ENCODE data around the gene GRK4. TPM values are rescaled to one million over a fixed set of nuclear protein-coding genes. Genes with fewer than 3 reads are reported as not detected.
"Not testable (repeated sequence)": the region's sequence is repeated elsewhere in the genome, so short reads cannot be mapped to it uniquely, and the experiment has no call there.

The GRK4 gene
- total and polyA plus RNA-seq, 2 of the 8 experiments (the other 6 are each of a cell fraction or from before 2014, with no cell fraction given): 0.77 to 1.8 TPM

DNA sequence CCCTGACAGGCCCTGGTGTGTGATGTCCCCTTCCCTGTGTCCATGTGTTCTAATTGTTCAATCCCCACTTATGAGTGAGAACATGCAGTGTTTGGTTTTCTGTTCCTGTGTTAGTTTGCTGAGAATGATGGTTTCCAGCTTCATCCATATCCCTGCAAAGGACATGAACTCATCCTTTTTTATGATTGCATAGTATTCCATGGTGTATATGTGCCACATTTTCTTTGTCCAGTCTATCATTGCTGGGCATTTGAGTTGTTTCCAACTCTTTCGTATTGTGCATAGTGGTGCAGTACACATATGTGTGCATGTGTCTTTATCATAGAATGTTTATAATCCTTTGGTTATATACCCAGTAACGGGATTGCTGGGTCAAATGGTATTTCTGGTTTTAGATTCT, 46.7 kb upstream of the GRK4 start:
- H4K20me1 ChIP-seq (replicated peaks in 1 of 2; ENCODE audit: control insufficient read depth in 1 of 2, insufficient read depth in 2 of 2, low read length in 2 of 2); H3K4me3 ChIP-seq (ENCODE audit: extremely low read depth in 1 of 4, insufficient read depth in 2 of 4, low read depth in 3 of 4, low read length in 4 of 4); DNase-seq (ENCODE audit: low read depth in 1 of 2, low spot score in 2 of 2); H2BK5ac ChIP-seq (ENCODE audit: low read depth, low read length); H3K56ac ChIP-seq (replicated peaks; ENCODE audit: insufficient read length, low read depth, low read length); H2BK120ac ChIP-seq (replicated peaks; ENCODE audit: low read depth, low read length); H3K4ac ChIP-seq (replicated peaks; ENCODE audit: insufficient read length, low read depth, low read length); H3K4me2 ChIP-seq (ENCODE audit: insufficient read depth in 1 of 2, low read depth in 2 of 2, low read length in 2 of 2); H2AFZ ChIP-seq (ENCODE audit: low read length); H4K91ac ChIP-seq (replicated peaks; ENCODE audit: insufficient read length, low read length); H2AK5ac ChIP-seq (ENCODE audit: low read depth, low read length); FAIRE-seq; H2BK15ac ChIP-seq (ENCODE audit: low read length); H3K23ac ChIP-seq (ENCODE audit: insufficient read length); H3K79me1 ChIP-seq (ENCODE audit: low read depth, low read length); H4K5ac ChIP-seq (ENCODE audit: insufficient read length, low read depth, low read length); H3K18ac ChIP-seq (ENCODE audit: extremely low read depth, low read length); POLR2A ChIA-PET (ENCODE audit: partially characterized antibody); H3K4me1 ChIP-seq (replicated peaks in 1 of 4; ENCODE audit: control insufficient read depth in 3 of 4, insufficient read depth in 4 of 4, low read length in 3 of 4); H3K79me2 ChIP-seq (ENCODE audit: control insufficient read depth in 1 of 2, insufficient read depth in 2 of 2, low read length in 2 of 2); H2BK20ac ChIP-seq (ENCODE audit: low read length); H2BK12ac ChIP-seq (ENCODE audit: low read depth, low read length); H4K8ac ChIP-seq (ENCODE audit: extremely low read depth, insufficient read depth, low read length); H3K27ac ChIP-seq (ENCODE audit: low read depth, low read length); H3K27me3 ChIP-seq (replicated peaks in 1 of 4; ENCODE audit: control insufficient read depth in 3 of 4, extremely low read depth in 1 of 4, insufficient read depth in 3 of 4, low read length in 3 of 4); H3K23me2 ChIP-seq (ENCODE audit: low read depth, low read length); H3K14ac ChIP-seq (ENCODE audit: insufficient read length); H3K9ac ChIP-seq (replicated peaks in 1 of 4; ENCODE audit: extremely low read depth in 1 of 4, low read depth in 3 of 4, low read length in 3 of 4); H3K9me3 ChIP-seq (ENCODE audit: insufficient read depth in 2 of 2, low read depth in 1 of 2, low read length in 1 of 2): not testable (repeated sequence)
- H3K36me3 ChIP-seq (ENCODE audit: control insufficient read depth in 2 of 4, insufficient read depth in 4 of 4, low read length in 3 of 4): peaks cover 3 to 35% (median 14%) of the 10 kb centered on the region in 4 experiments; a peak in 7 of 8 replicates
- CTCF ChIA-PET (ENCODE audit: partially characterized antibody): interaction anchor here (1.4 kb wide), 1 partner anchor 23 kb away, joined by 3 read pairs; no protein-coding TSS in a partner anchor
- 93% methylated on average over 2 of the region's 2 CpGs; no CpG with 5 or more reads in 1 of the 2 experiments for WGBS, 2 experiments (ENCODE audit: extremely low coverage in 1 of 2, insufficient coverage in 1 of 2, insufficient read length in 1 of 2, insufficient replicate concordance in 2 of 2, low coverage in 1 of 2, low lambda C conversion rate in 2 of 2, missing lambda C conversion rate in 1 of 2)

DNA sequence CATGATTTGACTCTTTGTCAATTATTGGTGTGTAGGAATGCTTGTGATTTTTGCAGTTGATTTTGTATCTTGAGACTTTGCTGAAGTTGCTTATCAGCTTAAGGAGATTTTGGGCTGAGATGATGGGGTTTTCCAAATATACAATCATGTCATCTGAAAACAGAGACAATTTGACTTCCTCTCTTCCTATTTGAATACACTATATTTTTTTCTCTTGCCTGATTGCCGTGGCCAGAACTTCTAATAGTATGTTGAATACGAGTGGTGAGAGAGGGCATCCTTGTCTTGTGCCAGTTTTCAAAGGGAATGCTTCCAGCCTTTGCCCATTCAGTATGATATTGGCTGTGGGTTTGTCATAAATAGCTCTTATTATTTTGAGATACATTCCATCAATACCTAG, 45.1 kb upstream of the GRK4 start:
- H4K20me1 ChIP-seq (replicated peaks in 1 of 2; ENCODE audit: control insufficient read depth in 1 of 2, insufficient read depth in 2 of 2, low read length in 2 of 2); H3K23ac ChIP-seq (ENCODE audit: insufficient read length); H2AK5ac ChIP-seq (ENCODE audit: low read depth, low read length); CTCF ChIA-PET (ENCODE audit: partially characterized antibody); H3K27ac ChIP-seq (ENCODE audit: low read depth, low read length); H3K79me1 ChIP-seq (ENCODE audit: low read depth, low read length); H4K8ac ChIP-seq (ENCODE audit: extremely low read depth, insufficient read depth, low read length); H2BK120ac ChIP-seq (replicated peaks; ENCODE audit: low read depth, low read length); H2BK12ac ChIP-seq (ENCODE audit: low read depth, low read length); H2BK15ac ChIP-seq (ENCODE audit: low read length); FAIRE-seq; H3K4me1 ChIP-seq (replicated peaks in 1 of 4; ENCODE audit: control insufficient read depth in 3 of 4, insufficient read depth in 4 of 4, low read length in 3 of 4); H3K27me3 ChIP-seq (replicated peaks in 1 of 4; ENCODE audit: control insufficient read depth in 3 of 4, extremely low read depth in 1 of 4, insufficient read depth in 3 of 4, low read length in 3 of 4); H4K5ac ChIP-seq (ENCODE audit: insufficient read length, low read depth, low read length); H2AFZ ChIP-seq (ENCODE audit: low read length); H3K56ac ChIP-seq (replicated peaks; ENCODE audit: insufficient read length, low read depth, low read length); H3K4ac ChIP-seq (replicated peaks; ENCODE audit: insufficient read length, low read depth, low read length); POLR2A ChIA-PET (ENCODE audit: partially characterized antibody); H2BK20ac ChIP-seq (ENCODE audit: low read length); H3K14ac ChIP-seq (ENCODE audit: insufficient read length); H2BK5ac ChIP-seq (ENCODE audit: low read depth, low read length); H3K23me2 ChIP-seq (ENCODE audit: low read depth, low read length); H3K18ac ChIP-seq (ENCODE audit: extremely low read depth, low read length); DNase-seq (ENCODE audit: low read depth in 1 of 2, low spot score in 2 of 2); H3K79me2 ChIP-seq (ENCODE audit: control insufficient read depth in 1 of 2, insufficient read depth in 2 of 2, low read length in 2 of 2); H3K9ac ChIP-seq (replicated peaks in 1 of 4; ENCODE audit: extremely low read depth in 1 of 4, low read depth in 3 of 4, low read length in 3 of 4); H3K9me3 ChIP-seq (ENCODE audit: insufficient read depth in 2 of 2, low read depth in 1 of 2, low read length in 1 of 2); H3K4me3 ChIP-seq (ENCODE audit: extremely low read depth in 1 of 4, insufficient read depth in 2 of 4, low read depth in 3 of 4, low read length in 4 of 4); H3K4me2 ChIP-seq (ENCODE audit: insufficient read depth in 1 of 2, low read depth in 2 of 2, low read length in 2 of 2); H4K91ac ChIP-seq (replicated peaks; ENCODE audit: insufficient read length, low read length): not testable (repeated sequence)
- 100% methylated on average over 2 of the region's 2 CpGs; no CpG with 5 or more reads in 1 of the 2 experiments for WGBS, 2 experiments (ENCODE audit: extremely low coverage in 1 of 2, insufficient coverage in 1 of 2, insufficient read length in 1 of 2, insufficient replicate concordance in 2 of 2, low coverage in 1 of 2, low lambda C conversion rate in 2 of 2, missing lambda C conversion rate in 1 of 2)
- H3K36me3 ChIP-seq (ENCODE audit: control insufficient read depth in 2 of 4, insufficient read depth in 4 of 4, low read length in 3 of 4): peaks cover 0 to 31% (median 9%) of the 10 kb centered on the region in 4 experiments; a peak in 6 of 8 replicates
